ENCODE measurements around the gene GMEB1.
"Not testable (repeated sequence)": the region's sequence is repeated elsewhere in the genome, so short reads cannot be mapped to it uniquely, and the experiment has no call there.

GMEB1 gene

DNA sequence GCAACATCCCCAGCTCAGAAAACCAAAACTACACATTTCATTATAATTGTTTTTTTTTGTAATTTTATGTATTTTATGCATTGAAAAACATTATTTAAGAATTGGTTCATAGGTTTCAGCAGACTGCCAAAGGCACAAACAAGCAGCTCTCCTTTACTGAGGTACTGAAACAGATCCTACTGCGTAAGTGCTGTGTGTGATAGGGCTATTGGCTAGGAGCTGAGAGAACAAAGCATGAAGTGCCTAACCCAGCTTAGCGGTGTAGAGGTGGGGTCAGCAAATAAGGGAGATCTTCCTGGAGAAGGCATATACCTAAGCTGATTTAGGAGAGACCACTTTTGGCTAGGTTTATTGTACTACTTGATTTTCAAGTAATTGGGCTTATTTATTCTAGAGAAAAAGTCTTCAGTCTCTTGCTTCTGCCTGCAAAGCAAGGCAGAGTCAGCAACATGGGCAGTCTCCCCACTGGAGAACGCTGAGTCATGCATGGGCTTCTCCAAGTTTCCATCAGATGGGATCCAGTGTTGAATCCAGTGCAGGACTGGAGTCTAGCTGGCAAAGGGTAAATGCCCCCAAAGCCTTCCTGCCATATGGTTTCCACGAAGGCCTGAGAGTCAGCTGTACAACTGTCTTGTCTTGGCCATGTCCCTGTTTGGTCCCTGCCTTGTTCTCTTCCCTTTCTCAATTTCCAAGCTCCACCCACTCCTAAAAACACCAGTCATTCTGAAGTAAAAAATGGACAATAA, 50.2 kb downstream of the GMEB1 start:
- H3K79me2 ChIP-seq (ENCODE audit: insufficient read depth, low read length), result no peaks in the 10 kb centered on the region
- H3K9me3 ChIP-seq (ENCODE audit: insufficient read depth, low read depth, low read length), result no peaks in the 10 kb centered on the region
- H3F3A ChIP-seq (ENCODE audit: low read depth), result no peaks in the 10 kb centered on the region
- H3K4me1 ChIP-seq (ENCODE audit: insufficient read depth, low read length, poor library complexity, severe bottlenecking), result no peaks in the 10 kb centered on the region
- H3K27me3 ChIP-seq (ENCODE audit: insufficient read depth, low read length, poor library complexity, severe bottlenecking), result no peaks in the 10 kb centered on the region
- no peak overlapping the region for H2AFZ ChIP-seq (ENCODE audit: low read length)
- H3K9me2 ChIP-seq (replicated peaks; ENCODE audit: low read depth, low read length), result no peaks in the 10 kb centered on the region
- H3K4me3 ChIP-seq (ENCODE audit: low read length, poor library complexity, severe bottlenecking), result no peak overlapping the region
- H3K36me3 ChIP-seq (ENCODE audit: insufficient read depth, low read length), result peaks cover 14% of the 10 kb centered on the region; the same call in 1 of the 2 replicates
- no peak for TF ChIP-seq EZH2phosphoT487 (IDR thresholded peaks at IDR 0.05; ENCODE audit: borderline replicate concordance)
- TF ChIP-seq, protein P1, sequence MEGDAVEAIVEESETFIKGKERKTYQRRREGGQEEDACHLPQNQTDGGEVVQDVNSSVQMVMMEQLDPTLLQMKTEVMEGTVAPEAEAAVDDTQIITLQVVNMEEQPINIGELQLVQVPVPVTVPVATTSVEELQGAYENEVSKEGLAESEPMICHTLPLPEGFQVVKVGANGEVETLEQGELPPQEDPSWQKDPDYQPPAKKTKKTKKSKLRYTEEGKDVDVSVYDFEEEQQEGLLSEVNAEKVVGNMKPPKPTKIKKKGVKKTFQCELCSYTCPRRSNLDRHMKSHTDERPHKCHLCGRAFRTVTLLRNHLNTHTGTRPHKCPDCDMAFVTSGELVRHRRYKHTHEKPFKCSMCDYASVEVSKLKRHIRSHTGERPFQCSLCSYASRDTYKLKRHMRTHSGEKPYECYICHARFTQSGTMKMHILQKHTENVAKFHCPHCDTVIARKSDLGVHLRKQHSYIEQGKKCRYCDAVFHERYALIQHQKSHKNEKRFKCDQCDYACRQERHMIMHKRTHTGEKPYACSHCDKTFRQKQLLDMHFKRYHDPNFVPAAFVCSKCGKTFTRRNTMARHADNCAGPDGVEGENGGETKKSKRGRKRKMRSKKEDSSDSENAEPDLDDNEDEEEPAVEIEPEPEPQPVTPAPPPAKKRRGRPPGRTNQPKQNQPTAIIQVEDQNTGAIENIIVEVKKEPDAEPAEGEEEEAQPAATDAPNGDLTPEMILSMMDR (conservative IDR thresholded peaks at IDR 0.05; ENCODE audit: low read length), result no peak
- no peaks in the 10 kb centered on the region for H4K20me1 ChIP-seq (ENCODE audit: insufficient read depth, low read length, poor library complexity, severe bottlenecking)
- H3K4me2 ChIP-seq (ENCODE audit: low read depth, low read length, poor library complexity, severe bottlenecking), result no peak overlapping the region
- no peak overlapping the region for H3K9ac ChIP-seq (ENCODE audit: low read depth, low read length, poor library complexity, severe bottlenecking)

DNA sequence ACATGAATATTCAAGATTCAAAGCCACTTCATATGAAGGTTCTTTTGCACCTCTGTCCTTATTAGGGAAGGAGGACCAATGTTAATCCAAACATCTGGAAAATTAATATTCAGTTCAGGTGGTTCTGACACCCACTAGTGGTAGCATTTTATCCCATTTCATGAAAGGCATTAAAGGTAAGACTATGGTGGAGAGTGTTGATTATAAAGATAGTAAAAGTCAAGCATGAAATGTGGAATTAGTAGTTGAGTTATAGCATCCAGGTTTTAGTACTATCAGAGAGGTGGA, 50.7 kb downstream of the GMEB1 start:
- Histone ChIP-seq H3K4me3 (ENCODE audit: low read length, poor library complexity, severe bottlenecking) (no peak overlapping the region), H3K4me1 (ENCODE audit: insufficient read depth, low read length, poor library complexity, severe bottlenecking) (no peaks in the 10 kb centered on the region), H3K36me3 (ENCODE audit: insufficient read depth, low read length) (peaks cover 9% of the 10 kb centered on the region; the same call in 1 of the 2 replicates), H3K79me2 (ENCODE audit: insufficient read depth, low read length) (no peaks in the 10 kb centered on the region), H3K9ac (ENCODE audit: low read depth, low read length, poor library complexity, severe bottlenecking) (no peak overlapping the region), H3F3A (ENCODE audit: low read depth) (no peaks in the 10 kb centered on the region), H3K4me2 (ENCODE audit: low read depth, low read length, poor library complexity, severe bottlenecking) (no peak overlapping the region), H2AFZ (ENCODE audit: low read length) (no peak overlapping the region), H3K27me3 (ENCODE audit: insufficient read depth, low read length, poor library complexity, severe bottlenecking) (no peaks in the 10 kb centered on the region), H3K9me3 (ENCODE audit: insufficient read depth, low read depth, low read length) (no peaks in the 10 kb centered on the region), H4K20me1 (ENCODE audit: insufficient read depth, low read length, poor library complexity, severe bottlenecking) (no peaks in the 10 kb centered on the region), H3K9me2 (replicated peaks; ENCODE audit: low read depth, low read length) (no peaks in the 10 kb centered on the region)
- TF ChIP-seq, protein P1 (conservative IDR thresholded peaks at IDR 0.05; ENCODE audit: low read length), result 0 out of 2 replicates have a peak, but pooled peaks have one; percentile 29
- TF ChIP-seq EZH2phosphoT487 (IDR thresholded peaks at IDR 0.05; ENCODE audit: borderline replicate concordance), result no peak

DNA sequence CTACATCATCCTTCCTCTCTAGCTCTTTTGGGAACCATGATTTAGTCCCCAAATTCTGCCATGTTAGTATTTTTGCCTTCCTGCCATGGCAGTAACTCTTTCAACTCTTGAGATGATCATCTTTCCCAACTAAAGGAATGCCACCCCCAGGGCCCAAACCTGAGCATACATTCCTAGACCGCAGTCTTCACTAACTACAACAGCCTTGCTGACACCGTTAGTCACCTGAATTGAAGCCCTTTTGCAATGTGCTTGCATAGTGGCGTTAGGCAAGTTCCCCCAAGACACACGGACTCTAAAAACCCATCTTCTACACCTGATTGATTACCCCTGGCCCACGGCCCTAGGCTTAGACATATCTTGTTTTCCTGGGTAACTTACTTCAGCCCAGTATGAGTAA, 51.8 kb downstream of the GMEB1 start:
- H3K9me2 ChIP-seq (replicated peaks; ENCODE audit: low read depth, low read length), result no peaks in the 10 kb centered on the region
- no peak overlapping the region for H2AFZ ChIP-seq (ENCODE audit: low read length)
- TF ChIP-seq, protein P1 (conservative IDR thresholded peaks at IDR 0.05; ENCODE audit: low read length), result no peak
- no peak for TF ChIP-seq EZH2phosphoT487 (IDR thresholded peaks at IDR 0.05; ENCODE audit: borderline replicate concordance)
- H3K4me2 ChIP-seq (ENCODE audit: low read depth, low read length, poor library complexity, severe bottlenecking), result no peak overlapping the region
- no peaks in the 10 kb centered on the region for H3F3A ChIP-seq (ENCODE audit: low read depth)
- no peak overlapping the region for H3K9ac ChIP-seq (ENCODE audit: low read depth, low read length, poor library complexity, severe bottlenecking)
- no peaks in the 10 kb centered on the region for H3K36me3 ChIP-seq (ENCODE audit: insufficient read depth, low read length)
- no peaks in the 10 kb centered on the region for H4K20me1 ChIP-seq (ENCODE audit: insufficient read depth, low read length, poor library complexity, severe bottlenecking)
- no peaks in the 10 kb centered on the region for H3K9me3 ChIP-seq (ENCODE audit: insufficient read depth, low read depth, low read length)
- no peak overlapping the region for H3K4me3 ChIP-seq (ENCODE audit: low read length, poor library complexity, severe bottlenecking)
- H3K4me1 ChIP-seq (ENCODE audit: insufficient read depth, low read length, poor library complexity, severe bottlenecking), result no peaks in the 10 kb centered on the region
- H3K79me2 ChIP-seq (ENCODE audit: insufficient read depth, low read length), result no peaks in the 10 kb centered on the region
- H3K27me3 ChIP-seq (ENCODE audit: insufficient read depth, low read length, poor library complexity, severe bottlenecking), result no peaks in the 10 kb centered on the region

DNA sequence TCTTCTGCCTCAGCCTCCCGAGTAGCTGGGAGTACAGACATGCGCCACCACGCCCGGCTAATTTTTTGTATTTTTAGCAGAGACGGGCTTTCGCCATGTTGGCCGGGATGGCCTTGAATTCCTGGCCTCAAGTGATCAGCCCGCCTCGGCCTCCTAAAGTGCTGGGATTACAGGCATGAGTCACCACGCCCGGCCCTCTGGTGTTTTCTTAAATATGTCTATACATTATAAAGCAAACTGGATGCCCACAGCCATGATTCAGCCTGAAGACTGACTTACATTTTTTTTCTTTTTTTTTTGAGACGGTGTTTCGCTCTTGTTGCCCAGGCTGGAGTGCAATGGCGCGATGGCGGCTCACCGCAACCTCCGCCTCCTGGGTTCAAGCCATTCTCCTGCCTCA, 53.3 kb downstream of the GMEB1 start:
- not testable (repeated sequence) for H3K27me3 ChIP-seq (ENCODE audit: insufficient read depth, low read length, poor library complexity, severe bottlenecking); H3F3A ChIP-seq (ENCODE audit: low read depth); H3K4me2 ChIP-seq (ENCODE audit: low read depth, low read length, poor library complexity, severe bottlenecking); H3K79me2 ChIP-seq (ENCODE audit: insufficient read depth, low read length); H3K9me3 ChIP-seq (ENCODE audit: insufficient read depth, low read depth, low read length); H4K20me1 ChIP-seq (ENCODE audit: insufficient read depth, low read length, poor library complexity, severe bottlenecking); H3K9me2 ChIP-seq (replicated peaks; ENCODE audit: low read depth, low read length); H3K9ac ChIP-seq (ENCODE audit: low read depth, low read length, poor library complexity, severe bottlenecking); H3K4me1 ChIP-seq (ENCODE audit: insufficient read depth, low read length, poor library complexity, severe bottlenecking); H3K36me3 ChIP-seq (ENCODE audit: insufficient read depth, low read length); H2AFZ ChIP-seq (ENCODE audit: low read length); H3K4me3 ChIP-seq (ENCODE audit: low read length, poor library complexity, severe bottlenecking)

DNA sequence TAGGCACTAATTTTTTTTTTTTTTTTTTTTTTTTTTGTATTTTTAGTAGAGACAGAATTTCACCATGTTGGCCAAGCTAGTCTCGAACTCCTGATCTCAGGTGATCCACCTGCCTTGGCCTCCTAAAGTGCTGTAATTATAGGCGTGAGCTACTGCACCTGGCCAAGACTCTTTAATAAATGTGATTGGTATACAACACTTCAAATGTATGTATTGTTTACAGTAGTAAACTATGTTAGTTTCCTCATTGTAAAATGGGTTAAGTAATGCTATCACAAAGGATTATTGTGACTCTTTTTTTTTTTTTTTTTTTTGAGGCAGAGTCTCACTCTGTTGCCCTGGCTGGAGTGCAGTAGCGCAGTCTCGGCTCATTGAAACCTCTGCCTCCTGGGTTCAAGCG, 56.8 kb downstream of the GMEB1 start:
- H3K9me3 ChIP-seq (ENCODE audit: insufficient read depth, low read depth, low read length); H3K4me1 ChIP-seq (ENCODE audit: insufficient read depth, low read length, poor library complexity, severe bottlenecking); H3K36me3 ChIP-seq (ENCODE audit: insufficient read depth, low read length); H2AFZ ChIP-seq (ENCODE audit: low read length); H3F3A ChIP-seq (ENCODE audit: low read depth); H3K27me3 ChIP-seq (ENCODE audit: insufficient read depth, low read length, poor library complexity, severe bottlenecking); H3K9me2 ChIP-seq (replicated peaks; ENCODE audit: low read depth, low read length); H3K4me2 ChIP-seq (ENCODE audit: low read depth, low read length, poor library complexity, severe bottlenecking); H3K79me2 ChIP-seq (ENCODE audit: insufficient read depth, low read length); H4K20me1 ChIP-seq (ENCODE audit: insufficient read depth, low read length, poor library complexity, severe bottlenecking); H3K4me3 ChIP-seq (ENCODE audit: low read length, poor library complexity, severe bottlenecking); H3K9ac ChIP-seq (ENCODE audit: low read depth, low read length, poor library complexity, severe bottlenecking): not testable (repeated sequence)
